ENCODE data around the gene PHF13. TPM values are rescaled to one million over a fixed set of nuclear protein-coding genes. Genes with fewer than 3 reads are reported as not detected.

Gene PHF13
- total RNA-seq (17.8 and 18.6 TPM in 2 replicates), polyA plus RNA-seq (5.6 and 5.7 TPM in 2 replicates), polyA minus RNA-seq (7.3 and 7.4 TPM in 2 replicates), Bru-seq, nascent RNA (percentile 71 among the genes with signal in this experiment), BruChase-seq, experiment 1, labeled RNA remaining after a 6-hour chase (percentile 75 among the genes with signal in this experiment), BruChase-seq, experiment 2, labeled RNA remaining after a 2-hour chase (percentile 93 among the genes with signal in this experiment)
- polyA plus RNA-seq (2011; cell fraction: cytosol; rRNA removed), result 6.3 and 6.5 TPM in 2 replicates
- 8.2 and 8.3 TPM in 2 replicates for polyA plus RNA-seq (2011; cell fraction: nucleus; rRNA removed)
- 9.0 and 9.8 TPM in 2 replicates for polyA plus RNA-seq (2012)
- 3.0 TPM for polyA minus RNA-seq (2011; cell fraction: cytosol; rRNA and poly(A)+ RNA removed)
- 3.2 and 3.4 TPM in 2 replicates for polyA minus RNA-seq (2011; cell fraction: nucleus; rRNA and poly(A)+ RNA removed)
- long read RNA-seq, transcript PHF13-201 (4 exons, 3,681 nt), result major isoform, 6 of 6 reads
- long read RNA-seq, partial matches to known transcripts, result 0 of 6 reads
- long read RNA-seq, other reads (novel, unspliced or antisense), result 0 of 6 reads

DNA sequence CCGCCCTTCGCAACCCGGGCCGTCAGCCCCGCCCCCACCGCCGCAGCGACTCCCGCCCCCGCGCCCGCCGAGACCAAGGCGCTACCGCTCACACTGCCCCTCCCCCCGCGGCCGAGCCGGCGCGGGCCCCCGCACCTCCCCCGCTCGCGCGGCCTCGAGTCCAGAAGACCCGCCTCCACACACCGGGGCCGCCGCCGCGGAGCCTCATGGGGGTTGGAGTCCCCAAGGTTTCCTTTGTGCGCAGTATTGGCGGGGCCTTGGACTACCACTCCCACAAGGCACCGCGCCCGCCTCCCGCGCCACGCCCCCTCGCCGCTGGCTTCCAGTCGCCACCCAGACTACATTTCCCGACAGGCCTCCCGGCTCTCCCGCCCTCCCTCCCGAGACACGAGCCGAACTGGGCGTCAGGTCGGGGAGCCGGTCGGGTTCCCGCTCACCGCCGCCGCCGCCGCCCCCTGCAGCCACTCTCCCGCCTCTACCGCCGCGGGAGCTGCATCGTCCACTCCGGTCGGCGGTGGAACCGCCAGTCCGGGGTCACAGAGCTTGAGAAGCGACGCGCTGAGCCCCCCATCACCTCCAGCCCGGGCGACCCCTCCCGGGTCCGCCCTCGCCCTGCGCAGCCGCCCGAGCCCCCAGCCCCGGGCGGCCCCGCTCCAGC is at the start of gene PHF13:
Gene PHF13 (plus strand): TSS at position 371 of the 658 bp plus-strand sequence. CDS start 336 bp downstream, outside the sequence.
- Histone ChIP-seq H3K4me2 (ENCODE audit: insufficient read depth, low read length) (peak within 1 kb of the TSS; percentile 49), H4K20me1 (replicated peaks; ENCODE audit: control insufficient read depth, extremely low read depth, insufficient read depth, low read length) (peaks cover 4% of the 10 kb centered on the region), H3K36me3 (ENCODE audit: control insufficient read depth in 2 of 2, extremely low read depth in 1 of 2, insufficient read depth in 2 of 2, low read length in 2 of 2) (no peaks in the 10 kb centered on the region), H3K9me3 (replicated peaks; ENCODE audit: control insufficient read depth, insufficient read depth, low read length) (no peaks in the 10 kb centered on the region), H3K9ac (replicated peaks; ENCODE audit: extremely low read depth, insufficient read depth, low read length) (peak within 1 kb of the TSS; percentile 64), H3K4me3 (replicated peaks in 1 of 3; ENCODE audit: insufficient read depth in 1 of 3, low read depth in 1 of 3, low read length in 3 of 3) (peak within 1 kb of the TSS; percentile 55 to 97 (median 93)), H3K4me1 (ENCODE audit: control insufficient read depth, extremely low read depth, insufficient read depth, low read length) (peaks cover 5% of the 10 kb centered on the region), H2AFZ (ENCODE audit: low read depth, low read length) (peak within 1 kb of the TSS; percentile 79), H3K27me3 (ENCODE audit: control insufficient read depth in 2 of 2, insufficient read depth in 2 of 2, low read length in 2 of 2) (no peaks in the 10 kb centered on the region), H3K79me2 (ENCODE audit: control insufficient read depth, insufficient read depth, low read length) (peaks cover 36% of the 10 kb centered on the region), H3K27ac (ENCODE audit: insufficient read depth, low read depth, low read length) (peak within 1 kb of the TSS; percentile 32), H3K9me1 (replicated peaks; ENCODE audit: control insufficient read depth, extremely low read depth, insufficient read depth, low read length) (no peaks in the 10 kb centered on the region)
- DNase-seq (ENCODE audit: low read depth, low spot score) (peak; percentile 99), FAIRE-seq (peak; percentile 96)
- TF ChIP-seq, protein P1, sequence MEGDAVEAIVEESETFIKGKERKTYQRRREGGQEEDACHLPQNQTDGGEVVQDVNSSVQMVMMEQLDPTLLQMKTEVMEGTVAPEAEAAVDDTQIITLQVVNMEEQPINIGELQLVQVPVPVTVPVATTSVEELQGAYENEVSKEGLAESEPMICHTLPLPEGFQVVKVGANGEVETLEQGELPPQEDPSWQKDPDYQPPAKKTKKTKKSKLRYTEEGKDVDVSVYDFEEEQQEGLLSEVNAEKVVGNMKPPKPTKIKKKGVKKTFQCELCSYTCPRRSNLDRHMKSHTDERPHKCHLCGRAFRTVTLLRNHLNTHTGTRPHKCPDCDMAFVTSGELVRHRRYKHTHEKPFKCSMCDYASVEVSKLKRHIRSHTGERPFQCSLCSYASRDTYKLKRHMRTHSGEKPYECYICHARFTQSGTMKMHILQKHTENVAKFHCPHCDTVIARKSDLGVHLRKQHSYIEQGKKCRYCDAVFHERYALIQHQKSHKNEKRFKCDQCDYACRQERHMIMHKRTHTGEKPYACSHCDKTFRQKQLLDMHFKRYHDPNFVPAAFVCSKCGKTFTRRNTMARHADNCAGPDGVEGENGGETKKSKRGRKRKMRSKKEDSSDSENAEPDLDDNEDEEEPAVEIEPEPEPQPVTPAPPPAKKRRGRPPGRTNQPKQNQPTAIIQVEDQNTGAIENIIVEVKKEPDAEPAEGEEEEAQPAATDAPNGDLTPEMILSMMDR (IDR thresholded peaks at IDR 0.05; ENCODE audit: extremely low read depth in 1 of 2, insufficient read depth in 1 of 2, low read depth in 1 of 2, low read length in 2 of 2), result no peak
- peak; percentile 71 for TF ChIP-seq POLR2AphosphoS5 (IDR thresholded peaks at IDR 0.05; ENCODE audit: insufficient read depth, low read depth, low read length)
- intact Hi-C loops (cut with micrococcal nuclease) (loop anchor here (1.0 kb wide), 3 partner anchors 10 to 33 kb away; no protein-coding TSS in a partner anchor), dilution Hi-C loops (cut with MboI; ENCODE audit: extremely low pct_ligation_motif_present, low sequenced_read_pairs) (no loop called here)
- POLR2A ChIA-PET, result interaction anchor here (1.2 kb wide), 1 partner anchor 12 kb away, joined by 6 read pairs; no protein-coding TSS in a partner anchor
- CTCF ChIA-PET, result interaction anchor here (0.5 kb wide), 1 partner anchor 12 kb away, joined by 4 read pairs; no protein-coding TSS in a partner anchor
- BruUV-seq (replicated peaks), result no TSS peak
